Measurements from ENCODE around the gene CYP2W1. TPM values are rescaled to one million over a fixed set of nuclear protein-coding genes. Genes with fewer than 3 reads are reported as not detected.
"Not testable (repeated sequence)": the region's sequence is repeated elsewhere in the genome, so short reads cannot be mapped to it uniquely, and the experiment has no call there.

The CYP2W1 gene
- total RNA-seq, 2 donors from 2014 or later, result not detected

DNA sequence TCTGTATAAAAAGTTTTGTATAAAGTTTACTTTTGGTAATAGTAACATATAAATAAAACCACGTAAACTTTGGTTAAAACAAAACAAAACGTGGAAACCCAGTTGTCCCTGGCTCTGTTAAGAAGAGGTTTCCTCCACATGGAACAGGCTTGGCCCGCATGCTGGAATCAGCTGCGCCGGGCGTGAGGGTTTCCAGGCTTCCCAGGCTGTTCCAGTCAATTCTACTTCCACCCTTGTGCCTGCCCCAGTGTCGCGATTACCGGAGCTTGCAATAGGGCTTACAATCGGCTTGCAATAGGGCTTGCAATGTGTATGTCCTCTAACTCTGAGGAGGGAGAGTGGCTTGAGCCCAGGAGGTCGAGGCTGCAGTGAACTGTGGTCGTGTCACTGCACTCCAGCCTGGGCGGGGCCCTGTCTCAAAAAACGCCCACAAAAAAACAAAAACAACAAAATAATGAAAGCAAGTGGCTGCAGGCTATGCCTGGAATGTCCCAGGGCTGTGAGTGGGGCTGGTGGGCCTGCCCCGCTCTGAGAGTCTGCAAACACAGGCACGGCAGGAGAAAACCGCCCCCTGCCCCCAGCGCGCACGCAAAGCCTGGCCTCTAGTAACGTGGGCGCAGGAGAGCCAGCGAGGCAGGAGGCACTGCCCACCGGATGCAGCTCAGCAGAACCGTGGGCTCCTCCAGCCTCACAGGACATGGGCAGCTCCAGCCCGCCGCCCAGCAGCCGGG lies 16.3 kb downstream of the CYP2W1 start:
- Mint-ChIP-seq H3K36me3 (no peaks in the 10 kb centered on the region), H3K9me3 (no peaks in the 10 kb centered on the region), H3K27ac (no peak overlapping the region)
- no peak for ATAC-seq
- no peak for DNase-seq (ENCODE audit: low spot score in 2 of 2)

DNA sequence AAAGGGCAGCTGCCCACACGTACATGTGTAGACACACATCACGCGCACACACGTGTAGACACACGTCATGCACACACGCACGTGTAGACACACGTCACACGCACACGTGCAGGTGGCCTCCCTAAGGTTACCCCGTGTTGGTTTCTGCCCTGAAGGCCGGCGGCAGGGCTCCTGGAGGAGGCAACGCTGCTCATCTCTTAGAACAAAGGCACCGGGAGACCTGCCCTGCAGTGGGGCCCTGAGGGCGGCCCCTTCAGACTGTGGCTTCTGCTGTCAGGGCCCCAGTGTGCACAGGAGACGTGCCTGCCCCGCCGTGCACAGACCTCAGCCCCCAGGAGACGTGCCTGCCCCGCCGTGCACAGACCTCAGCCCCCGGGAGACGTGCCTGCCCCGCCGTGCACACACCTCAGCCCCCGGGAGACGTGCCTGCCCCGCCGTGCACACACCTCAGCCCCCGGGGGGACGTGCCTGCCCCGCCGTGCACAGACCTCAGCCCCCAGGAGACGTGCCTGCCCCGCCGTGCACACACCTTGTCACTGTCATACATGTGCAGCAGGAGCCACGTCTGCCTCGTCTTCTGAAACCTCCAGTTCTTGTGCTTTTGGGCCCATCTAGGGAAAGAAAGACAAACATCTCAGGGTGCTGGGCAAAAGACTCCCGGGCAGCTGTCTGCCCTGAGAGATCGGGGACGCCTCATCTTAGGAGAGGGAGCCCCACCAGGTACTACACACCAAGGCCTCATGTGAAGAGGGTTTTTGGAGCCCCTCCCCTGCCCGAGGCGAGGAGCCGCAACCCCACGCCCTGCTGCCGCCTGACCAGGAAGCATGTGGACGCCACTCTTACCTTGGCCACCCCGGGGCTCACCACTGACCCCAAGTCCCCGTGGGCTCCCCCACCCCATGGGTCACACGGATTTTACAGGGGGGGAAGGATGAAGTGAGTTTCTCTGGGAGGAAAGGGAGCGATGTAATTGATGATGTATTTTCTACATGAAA lies 17.3 kb downstream of the CYP2W1 start:
- Mint-ChIP-seq H3K36me3 (no peaks in the 10 kb centered on the region), H3K9me3 (no peaks in the 10 kb centered on the region), H3K27ac (no peak overlapping the region)
- DNase-seq (ENCODE audit: low spot score in 2 of 2) (no peak), ATAC-seq (no peak)

DNA sequence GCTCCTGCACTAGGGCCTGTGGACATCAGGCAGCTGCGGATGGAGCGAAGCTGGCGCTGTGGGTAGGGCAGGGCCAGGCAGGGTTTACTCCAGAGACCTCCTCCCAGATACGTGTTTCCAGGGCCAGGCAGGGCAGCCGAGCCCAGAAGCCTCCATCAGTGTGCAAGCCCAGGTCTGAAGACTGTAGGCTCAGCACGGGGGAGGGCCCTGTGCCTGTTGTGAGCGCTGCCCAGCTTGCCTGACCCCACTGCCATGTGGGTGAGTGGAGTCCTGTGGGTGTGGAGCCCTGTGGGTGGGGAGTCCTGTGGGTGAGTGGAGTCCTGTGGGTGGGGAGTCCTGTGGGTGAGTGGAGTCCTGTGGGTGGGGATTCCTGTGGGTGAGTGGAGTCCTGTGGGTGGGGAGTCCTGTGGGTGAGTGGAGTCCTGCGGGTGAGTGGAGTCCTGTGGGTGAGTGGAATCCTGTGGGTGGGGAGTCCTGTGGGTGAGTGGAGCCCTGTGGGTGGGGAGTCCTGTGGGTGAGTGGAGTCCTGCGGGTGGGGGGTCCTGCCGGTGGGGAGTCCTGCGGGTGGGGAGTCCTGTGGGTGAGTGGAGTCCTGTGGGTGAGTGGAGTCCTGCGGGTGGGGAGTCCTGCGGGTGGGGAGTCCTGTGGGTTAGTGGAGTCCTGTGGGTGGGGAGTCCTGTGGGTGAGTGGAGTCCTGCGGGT lies 18.2 kb downstream of the CYP2W1 start:
- not testable (repeated sequence) for H3K36me3 Mint-ChIP-seq; H3K9me3 Mint-ChIP-seq; H3K27ac Mint-ChIP-seq; DNase-seq (ENCODE audit: low spot score in 2 of 2)
- peak in 1 of 2 donors; percentile 26 for ATAC-seq

DNA sequence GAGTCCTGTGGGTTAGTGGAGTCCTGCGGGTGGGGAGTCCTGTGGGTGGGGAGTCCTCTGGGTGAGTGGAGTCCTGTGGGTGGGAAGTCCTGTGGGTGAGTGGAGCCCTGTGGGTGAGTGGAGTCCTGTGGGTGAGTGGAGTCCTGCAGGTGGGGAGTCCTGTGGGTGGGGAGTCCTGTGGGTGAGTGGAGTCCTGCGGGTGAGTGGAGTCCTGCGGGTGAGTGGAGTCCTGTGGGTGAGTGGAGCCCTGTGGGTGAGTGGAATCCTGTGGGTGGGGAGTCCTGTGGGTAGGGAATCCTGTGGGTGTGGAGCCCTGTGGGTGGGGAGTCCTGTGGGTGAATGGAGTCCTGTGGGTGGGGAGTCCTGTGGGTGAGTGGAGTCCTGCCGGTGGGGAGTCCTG lies 19.0 kb downstream of the CYP2W1 start:
- not testable (repeated sequence) for DNase-seq (ENCODE audit: low spot score in 2 of 2); H3K36me3 Mint-ChIP-seq; H3K27ac Mint-ChIP-seq; ATAC-seq; H3K9me3 Mint-ChIP-seq

DNA sequence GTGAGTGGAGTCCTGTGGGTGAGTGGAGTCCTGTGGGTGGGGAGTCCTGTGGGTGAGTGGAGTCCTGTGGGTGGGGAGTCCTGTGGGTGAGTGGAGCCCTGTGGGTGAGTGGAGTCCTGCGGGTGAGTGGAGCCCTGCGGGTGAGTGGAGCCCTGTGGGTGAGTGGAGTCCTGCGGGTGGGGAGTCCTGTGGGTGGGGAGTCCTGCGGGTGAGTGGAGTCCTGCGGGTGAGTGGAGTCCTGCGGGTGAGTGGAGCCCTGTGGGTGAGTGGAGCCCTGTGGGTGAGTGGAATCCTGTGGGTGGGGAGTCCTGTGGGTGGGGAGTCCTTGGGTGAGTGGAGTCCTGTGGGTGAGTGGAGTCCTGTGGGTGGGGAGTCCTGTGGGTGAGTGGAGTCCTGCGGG lies 19.5 kb downstream of the CYP2W1 start:
- not testable (repeated sequence) for H3K27ac Mint-ChIP-seq; DNase-seq (ENCODE audit: low spot score in 2 of 2); H3K9me3 Mint-ChIP-seq; ATAC-seq; H3K36me3 Mint-ChIP-seq

DNA sequence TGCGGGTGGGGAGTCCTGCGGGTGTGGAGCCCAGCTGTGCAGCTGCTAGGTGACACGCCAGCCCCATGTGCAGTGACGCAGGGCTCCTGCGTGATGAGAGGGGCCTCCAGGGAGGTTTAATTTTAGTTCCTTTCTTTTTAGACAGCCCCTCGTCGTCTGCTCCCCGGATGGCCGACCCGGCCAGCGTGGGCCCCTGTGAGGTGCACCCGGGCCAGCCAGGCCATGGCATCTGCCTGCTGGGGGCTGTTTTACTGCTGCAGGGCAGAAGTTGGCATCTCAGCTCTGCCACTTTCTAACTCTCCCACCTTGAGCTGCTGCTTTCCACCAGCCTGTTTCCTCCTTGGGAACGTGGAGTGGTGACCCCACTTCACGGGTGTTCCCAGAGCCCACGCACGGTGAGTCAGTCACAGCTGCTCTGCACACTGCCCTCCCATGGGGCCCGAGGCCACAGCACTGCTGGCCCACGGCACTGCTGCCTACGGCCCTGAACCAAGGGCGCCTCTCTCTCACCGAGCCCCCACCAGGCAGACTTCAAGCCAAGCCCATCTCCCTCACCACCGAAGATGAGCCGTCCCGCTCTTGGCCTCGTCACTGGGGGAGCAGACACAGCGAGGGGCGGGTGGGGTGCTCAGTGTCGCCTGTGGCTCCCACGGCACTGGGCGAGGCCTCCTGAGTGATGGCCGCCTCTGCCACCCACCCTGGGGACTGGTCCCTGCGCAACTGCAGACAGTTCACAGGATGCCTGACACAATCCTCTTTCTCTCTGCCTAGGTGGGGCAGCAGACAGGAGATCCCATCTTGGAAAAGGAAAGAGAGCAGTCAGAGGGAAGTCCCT lies 21.3 kb downstream of the CYP2W1 start:
- Mint-ChIP-seq H3K27ac (no peak overlapping the region), H3K9me3 (no peaks in the 10 kb centered on the region), H3K36me3 (no peaks in the 10 kb centered on the region)
- no peak for DNase-seq (ENCODE audit: low spot score in 2 of 2)
- ATAC-seq, result no peak

DNA sequence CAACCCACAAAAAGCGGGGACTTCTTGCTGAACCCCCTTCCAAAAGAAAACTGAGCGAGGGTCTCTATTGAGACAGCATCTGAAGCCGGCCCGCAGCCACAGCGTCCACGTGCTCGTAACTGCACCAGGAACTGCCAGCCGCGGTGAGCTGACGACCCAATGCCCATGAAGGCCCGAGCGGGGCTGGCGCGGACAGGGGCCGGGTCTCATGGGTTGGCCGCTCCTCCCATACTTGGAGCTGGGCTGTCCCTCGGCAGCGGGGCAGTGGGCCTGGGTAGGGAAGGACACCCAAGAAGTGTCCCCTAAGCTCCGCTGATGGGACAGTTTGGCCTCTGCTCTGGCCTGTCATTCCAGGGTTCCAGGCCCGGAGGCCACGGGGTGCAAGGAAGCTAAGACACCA lies 22.3 kb downstream of the CYP2W1 start:
- no peaks in the 10 kb centered on the region for H3K9me3 Mint-ChIP-seq
- ATAC-seq, result no peak
- no peak overlapping the region for H3K27ac Mint-ChIP-seq
- no peak for DNase-seq (ENCODE audit: low spot score in 2 of 2)
- H3K36me3 Mint-ChIP-seq, result no peaks in the 10 kb centered on the region

DNA sequence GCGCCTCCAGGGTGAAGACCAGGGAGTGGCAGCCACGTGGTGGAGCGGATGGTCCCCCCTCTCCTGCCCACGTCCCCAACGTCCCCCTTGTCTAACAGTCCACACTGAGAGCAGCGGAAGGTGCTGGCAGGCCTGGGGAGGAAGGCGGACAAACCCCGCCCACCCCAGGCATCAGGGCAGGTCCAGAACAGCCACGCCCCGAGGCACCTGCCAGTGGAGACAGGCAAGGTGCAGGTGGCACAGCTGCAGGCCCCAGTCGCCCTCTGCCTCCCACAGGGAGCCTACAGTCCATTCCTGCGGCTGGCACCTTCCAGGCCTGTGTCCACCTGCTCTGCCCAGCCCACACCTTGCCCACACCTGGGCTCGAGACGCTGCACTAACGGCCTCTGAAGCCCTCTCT lies 24.9 kb downstream of the CYP2W1 start:
- H3K36me3 Mint-ChIP-seq, result no peaks in the 10 kb centered on the region
- H3K9me3 Mint-ChIP-seq, result no peaks in the 10 kb centered on the region
- ATAC-seq, result no peak
- no peak for DNase-seq (ENCODE audit: low spot score in 2 of 2)
- no peak overlapping the region for H3K27ac Mint-ChIP-seq

DNA sequence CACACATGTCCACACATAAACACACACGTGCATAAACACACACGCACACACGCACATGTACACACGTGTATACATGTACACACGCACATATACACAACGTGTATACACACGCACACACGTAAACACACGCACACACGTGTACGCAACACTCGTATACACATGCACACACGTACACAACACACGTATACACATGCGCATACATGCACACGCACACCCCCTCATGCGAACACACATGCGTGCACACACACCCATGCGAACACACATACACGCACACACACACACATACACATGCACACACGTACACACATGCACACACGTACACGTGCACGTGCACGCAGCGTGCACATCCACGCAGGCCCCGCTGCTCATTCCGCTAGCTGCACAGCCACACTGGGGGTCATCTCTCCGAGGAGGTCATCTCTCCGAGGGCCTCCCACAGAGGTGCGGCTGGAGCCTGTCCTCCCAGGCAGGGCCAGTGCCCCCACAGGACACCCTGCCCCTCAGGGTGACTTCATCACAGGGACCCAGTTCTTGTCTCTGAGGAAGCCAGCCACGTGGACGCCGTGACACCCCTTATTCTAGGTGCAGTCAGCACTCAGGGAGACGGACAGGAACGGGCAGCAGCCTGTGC lies 25.9 kb downstream of the CYP2W1 start:
- no peaks in the 10 kb centered on the region for H3K36me3 Mint-ChIP-seq
- no peaks in the 10 kb centered on the region for H3K9me3 Mint-ChIP-seq
- no peak for ATAC-seq

DNA sequence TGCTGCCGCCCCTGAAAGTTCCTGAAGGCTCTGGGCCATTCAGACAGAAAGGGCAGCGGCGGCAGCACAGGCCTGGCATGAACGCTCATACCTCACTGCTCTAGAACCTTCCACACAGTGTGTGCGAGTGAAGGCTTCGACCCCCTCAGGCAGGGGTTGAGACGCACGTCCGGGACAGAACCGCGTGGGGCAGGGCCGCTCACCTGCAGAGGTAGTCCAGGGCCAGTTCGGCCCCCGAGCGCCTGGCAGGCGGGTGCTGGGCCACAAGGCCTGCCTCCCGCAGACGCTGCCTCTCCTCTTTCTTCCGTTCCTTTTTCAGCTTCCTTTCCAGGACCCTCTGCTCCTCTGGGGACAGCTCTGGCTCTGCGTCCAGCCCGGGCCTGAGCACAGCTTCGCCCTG lies 26.8 kb downstream of the CYP2W1 start:
- no peak overlapping the region for H3K27ac Mint-ChIP-seq
- no peaks in the 10 kb centered on the region for H3K9me3 Mint-ChIP-seq
- no peaks in the 10 kb centered on the region for H3K36me3 Mint-ChIP-seq
- ATAC-seq (no peak), DNase-seq (ENCODE audit: low spot score in 2 of 2) (no peak)

More for the DNA sequence above, 25.9 kb downstream of the CYP2W1 start:
- DNase-seq (ENCODE audit: low spot score in 2 of 2), result no peak
- no peak overlapping the region for H3K27ac Mint-ChIP-seq

DNA sequence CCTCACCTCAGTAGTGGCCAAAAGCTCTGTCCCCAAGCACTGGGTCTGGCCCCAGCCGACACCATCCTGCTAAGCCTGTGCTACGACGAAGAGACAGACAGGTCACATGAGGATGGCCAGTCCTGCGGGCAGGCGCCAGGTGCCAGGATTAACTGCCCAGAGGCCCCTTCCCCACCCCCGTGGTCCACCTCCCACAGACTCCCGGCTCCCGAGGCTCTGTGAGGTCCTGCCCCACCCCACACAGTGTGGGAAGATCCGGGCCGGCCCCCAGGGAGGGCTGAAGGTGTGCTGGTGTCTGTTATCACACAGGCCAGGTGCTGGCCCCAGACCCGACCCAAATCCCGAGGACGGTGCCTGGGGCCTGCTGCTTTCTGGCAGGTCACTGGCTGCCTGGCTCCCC lies 27.2 kb downstream of the CYP2W1 start:
- DNase-seq (ENCODE audit: low spot score in 2 of 2), result no peak
- no peak overlapping the region for H3K27ac Mint-ChIP-seq
- no peak for ATAC-seq
- H3K36me3 Mint-ChIP-seq, result no peaks in the 10 kb centered on the region
- H3K9me3 Mint-ChIP-seq, result no peaks in the 10 kb centered on the region

DNA sequence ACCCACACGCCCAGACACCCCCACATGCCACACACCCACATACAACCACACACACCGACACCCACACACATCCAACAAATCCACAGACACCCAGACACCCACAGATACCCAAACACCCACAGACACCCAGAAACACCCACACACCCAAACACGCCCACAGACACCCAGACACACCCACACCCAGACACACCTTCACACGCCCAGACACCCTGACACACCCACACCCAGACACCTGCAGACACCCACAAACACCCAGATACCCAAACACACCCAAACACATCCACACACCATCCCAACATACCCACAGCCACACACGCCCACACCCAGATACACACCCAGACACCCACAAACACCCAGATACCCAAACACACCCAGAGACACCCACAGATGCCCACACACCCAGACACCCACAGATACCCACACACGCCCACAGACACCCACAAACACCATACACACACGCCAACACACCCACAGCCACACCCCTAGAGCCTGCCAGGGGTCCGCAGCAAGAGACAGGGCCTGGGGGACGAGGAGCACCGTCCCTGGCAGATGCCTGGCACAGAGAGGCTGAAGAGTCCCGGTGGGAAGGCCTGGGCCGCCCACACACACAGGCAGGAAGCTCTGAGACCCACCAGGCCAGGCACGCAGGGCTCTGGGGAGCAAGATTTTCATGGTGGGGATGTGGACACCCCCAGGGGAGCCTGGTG lies 28.5 kb downstream of the CYP2W1 start:
- peak overlapping the region in 1 of 2 donors; percentile 77 for H3K27ac Mint-ChIP-seq
- no peaks in the 10 kb centered on the region for H3K36me3 Mint-ChIP-seq
- H3K9me3 Mint-ChIP-seq, result no peaks in the 10 kb centered on the region
- ATAC-seq (peak; percentile 15 to 21), DNase-seq (ENCODE audit: low spot score in 2 of 2) (no peak)

DNA sequence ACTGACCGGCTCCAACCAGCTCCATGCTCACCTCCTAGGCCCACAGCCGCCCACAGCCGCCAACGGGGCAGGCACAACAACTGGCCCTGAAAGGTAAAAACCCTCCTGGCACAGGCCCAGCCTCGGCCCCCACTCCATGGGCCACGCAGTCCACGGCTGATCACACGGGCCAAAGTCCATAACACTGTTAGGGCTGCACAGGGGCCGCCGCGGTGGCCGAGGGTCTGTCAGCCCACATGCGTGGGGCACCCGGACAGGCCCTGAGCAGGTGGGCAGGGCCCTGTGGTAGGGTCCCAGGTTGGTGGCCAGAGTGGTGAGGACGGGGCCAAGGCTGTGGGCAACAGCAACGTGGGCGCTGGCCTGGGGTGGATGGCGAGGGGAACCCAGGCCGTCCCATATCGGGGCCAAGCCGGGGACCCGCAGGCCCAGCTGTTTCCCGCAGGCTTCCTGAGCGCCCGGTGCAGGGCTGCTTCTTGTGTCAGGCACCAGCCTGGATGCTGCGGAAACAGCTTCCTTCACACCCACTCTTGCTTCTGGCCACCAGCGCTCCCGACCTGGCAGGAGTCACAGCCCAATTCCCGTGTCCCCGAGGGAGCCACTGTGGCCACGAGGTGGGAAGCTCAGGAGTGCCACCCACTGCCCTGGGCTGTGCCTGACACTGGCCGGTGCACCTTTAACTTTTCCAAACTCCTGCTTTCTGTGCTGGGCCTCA lies 29.2 kb downstream of the CYP2W1 start:
- no peak overlapping the region for H3K27ac Mint-ChIP-seq
- no peaks in the 10 kb centered on the region for H3K9me3 Mint-ChIP-seq

DNA sequence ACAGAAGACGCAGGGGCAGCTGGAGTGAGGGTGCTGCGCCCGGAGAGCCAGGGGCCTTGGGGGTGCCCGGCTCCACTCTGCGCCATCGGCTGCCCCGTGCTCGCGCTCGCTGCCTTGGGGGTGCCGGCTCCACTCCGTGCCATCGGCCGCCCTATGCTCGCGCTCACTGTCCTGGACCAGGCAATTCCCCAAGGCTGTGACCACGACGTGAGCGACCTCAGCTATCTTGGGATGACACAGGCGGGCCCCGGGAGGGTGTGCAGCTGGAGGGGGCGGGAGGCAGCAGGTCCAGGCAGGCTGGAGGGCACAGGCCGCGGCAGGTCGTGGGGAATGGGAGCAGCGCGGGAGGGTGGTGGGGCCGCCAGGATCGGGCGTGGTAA lies 29.7 kb downstream of the CYP2W1 start:
- H3K9me3 Mint-ChIP-seq, result no peaks in the 10 kb centered on the region
- no peaks in the 10 kb centered on the region for H3K36me3 Mint-ChIP-seq
- no peak for ATAC-seq
- H3K27ac Mint-ChIP-seq, result no peak overlapping the region
- no peak for DNase-seq (ENCODE audit: low spot score in 2 of 2)

More for the DNA sequence above, 29.2 kb downstream of the CYP2W1 start:
- ATAC-seq (peak; percentile 13 to 17), DNase-seq (ENCODE audit: low spot score in 2 of 2) (no peak)
- H3K36me3 Mint-ChIP-seq, result no peaks in the 10 kb centered on the region

DNA sequence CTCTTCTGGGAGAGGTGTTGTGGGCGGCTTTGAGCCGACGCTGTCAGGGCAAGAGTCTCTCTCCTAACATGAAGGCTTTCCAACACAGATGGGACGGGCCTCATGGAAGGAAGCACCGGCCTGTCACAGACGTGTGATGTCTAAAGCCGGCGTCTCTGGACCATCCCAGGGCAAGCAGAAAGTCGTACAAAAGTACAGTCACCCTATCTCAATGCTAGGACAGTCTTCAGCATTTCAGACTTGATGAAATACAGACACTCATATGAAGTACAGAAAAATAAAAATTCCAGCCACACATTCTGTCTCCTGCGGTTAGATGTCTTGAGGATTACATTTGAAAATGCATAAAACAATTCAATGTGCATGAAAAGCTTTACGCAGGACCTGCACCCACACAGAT lies 30.6 kb downstream of the CYP2W1 start:
- no peak for ATAC-seq
- H3K27ac Mint-ChIP-seq, result peak overlapping the region in 1 of 2 donors; percentile 49
- peaks cover 0 to 4% of the 10 kb centered on the region in 2 donors for H3K36me3 Mint-ChIP-seq
- H3K9me3 Mint-ChIP-seq, result no peaks in the 10 kb centered on the region
- DNase-seq (ENCODE audit: low spot score in 2 of 2), result no peak
